GM12878 (cell line): ENCODE results near the gene ASB7. TPM values are rescaled to one million over a fixed set of nuclear protein-coding genes. Genes with fewer than 3 reads are reported as not detected.

Experiments used
- ATAC-seq: fragments of 200-7000 bp; cut with Tn5 transposase; 3 replicates; pipeline ENCODE4 v1.9.1; 2020; ENCODE audit warnings: mild to moderate bottlenecking, moderate library complexity
- BruUV-seq: library from RNA; stranded (reverse); fragments of 400-500 nt; replicated peaks from 2 replicates; lab custom pipeline; 2021; lab: Mats Ljungman, UMichigan
- CTCF ChIA-PET: fragments of 300-600 bp; sonication (Branson Sonifier 250); formaldehyde crosslinking; extraction: SDS; loops from one replicate; lab custom pipeline; 2021; ENCODE audit warnings: inconsistent platforms; lab: Yijun Ruan, JAX
- POLR2A ChIA-PET: fragments of 350-600 bp; formaldehyde crosslinking; extraction: SDS; loops from one replicate; lab custom pipeline; 2021; ENCODE audit warnings: inconsistent platforms; lab: Charles Lee
- RAD21 ChIA-PET: fragments of 300-600 bp; sonication (Branson Sonifier 250); formaldehyde crosslinking; loops from one replicate; lab custom pipeline; 2023; ENCODE audit warnings: antibody characterized with exemption; ENCODE audit not compliant: unreplicated experiment; lab: Charles Lee
- SMC1A ChIA-PET: fragments of 300-600 bp; sonication (Branson Sonifier 250); formaldehyde crosslinking; loops from one replicate; lab custom pipeline; 2023; ENCODE audit not compliant: unreplicated experiment, uncharacterized antibody; lab: Charles Lee
- DNase-seq: peaks from one replicate; pipeline ENCODE4 v3.0.0-alpha.2; 2011; ENCODE audit warnings: low read depth, low spot score
- FAIRE-seq: peaks from 3 replicates; lab custom pipeline; 2011; peaks lifted over from hg19 to GRCh38; lab: Jason Lieb, UNC
- H2AFZ ChIP-seq: 2 replicates; pipeline ENCODE4 v1.6.0; 2011; ENCODE audit warnings: low read depth, low read length, control low read depth; ENCODE audit not compliant: control insufficient read depth
- H3K27ac ChIP-seq: 2 replicates; pipeline ENCODE4 v1.5.1; 2011; ENCODE audit warnings: control low read depth; ENCODE audit not compliant: control insufficient read depth, insufficient read depth
- H3K27me3 ChIP-seq, 2 experiments: replicated peaks in 1 of 2; 2 replicates each; pipeline versions ENCODE4 v1.6.0 to v1.6.1; 2011; ENCODE audit warnings: low read length in 1 of 2; ENCODE audit not compliant: control insufficient read depth in 2 of 2, insufficient read depth in 2 of 2
- H3K36me3 ChIP-seq, 2 experiments: 2 replicates each; pipeline ENCODE4 v1.5.1; 2011; ENCODE audit warnings: low read length in 1 of 2; ENCODE audit not compliant: control insufficient read depth in 2 of 2, insufficient read depth in 2 of 2
- H3K4me1 ChIP-seq: 2 replicates; pipeline ENCODE4 v1.6.1; 2011; ENCODE audit warnings: mild to moderate bottlenecking, low read length, moderate library complexity, mixed read lengths; ENCODE audit not compliant: control insufficient read depth, insufficient read depth
- H3K4me2 ChIP-seq: 2 replicates; pipeline ENCODE4 v1.6.0; 2011; ENCODE audit warnings: control low read depth; ENCODE audit not compliant: control insufficient read depth, insufficient read depth
- H3K4me3 ChIP-seq: fragments of 200-600 bp; sonication (generic); 2 replicates; pipeline ENCODE4 v1.5.1; 2016
- H3K79me2 ChIP-seq: 2 replicates; pipeline ENCODE4 v1.6.0; 2011; ENCODE audit warnings: low read length; ENCODE audit not compliant: control insufficient read depth, insufficient read depth
- H3K9ac ChIP-seq: 2 replicates; pipeline ENCODE4 v1.8.0; 2011; ENCODE audit warnings: low read length, control low read depth, mixed read lengths; ENCODE audit not compliant: control insufficient read depth, insufficient read depth
- H3K9me3 ChIP-seq: replicated peaks from 3 replicates; pipeline ENCODE4 v1.5.1; 2011; ENCODE audit warnings: mild to moderate bottlenecking, low read length; ENCODE audit not compliant: control insufficient read depth, insufficient read depth
- H4K20me1 ChIP-seq: 2 replicates; pipeline ENCODE4 v1.6.0; 2011; ENCODE audit not compliant: control insufficient read depth, insufficient read depth
- ASH2L ChIP-seq: fragments of 300-600, 200-600 bp; sonication (generic); IDR thresholded peaks from 2 replicates; pipeline ENCODE4 v1.6.1; 2017; ENCODE audit warnings: low read depth, mild to moderate bottlenecking, borderline replicate concordance
- BHLHE40 ChIP-seq, 2 experiments: fragments of 450-650 bp in 1 of 2; IDR thresholded peaks; 2 replicates each; pipeline ENCODE4 v1.6.1; 2011 to 2017; ENCODE audit warnings: low read depth in 2 of 2, borderline replicate concordance in 1 of 2, improper control_type of control experiment in 1 of 2, low read length in 1 of 2, mild to moderate bottlenecking in 1 of 2
- CBFB ChIP-seq: IDR thresholded peaks from 2 replicates; pipeline ENCODE4 v1.6.1; 2016; ENCODE audit warnings: antibody characterized with exemption, low read depth
- EGR1 ChIP-seq, 2 experiments: IDR thresholded peaks; 1 replicate in 1 of 2; 2 replicates in 1 of 2; pipeline ENCODE4 v1.6.1; 2011 to 2012; ENCODE audit warnings: low read depth in 2 of 2, low read length in 2 of 2, borderline replicate concordance in 1 of 2, mild to moderate bottlenecking in 1 of 2, moderate library complexity in 1 of 2
- IRF5 ChIP-seq: fragments of 450-650 bp; IDR thresholded peaks from 2 replicates; pipeline ENCODE4 v1.6.1; 2017; ENCODE audit warnings: borderline replicate concordance
- NR2C1 ChIP-seq: fragments of 450-650 bp; IDR thresholded peaks from 2 replicates; pipeline ENCODE4 v1.6.1; 2017; ENCODE audit warnings: antibody characterized with exemption, mild to moderate bottlenecking, moderate library complexity
- SREBF1 ChIP-seq: IDR thresholded peaks from 2 replicates; pipeline ENCODE4 v1.6.1; 2012; ENCODE audit warnings: mild to moderate bottlenecking, low read length
- SRF ChIP-seq, 2 experiments: IDR thresholded peaks; 2 replicates each; pipeline ENCODE4 v1.6.1; 2011; ENCODE audit warnings: low read depth in 2 of 2, low read length in 2 of 2, mild to moderate bottlenecking in 1 of 2, moderate library complexity in 1 of 2
- YY1 ChIP-seq: IDR thresholded peaks from 2 replicates; pipeline ENCODE4 v1.6.1; 2011; ENCODE audit warnings: low read depth, mild to moderate bottlenecking, low read length
- WGBS: methylation state at CpG from one replicate; pipeline ENCODE4 v1.1.6; 2016; ENCODE audit warnings: low lambda C conversion rate; ENCODE audit not compliant: insufficient replicate concordance, insufficient coverage; ENCODE audit errors: missing lambda C conversion rate; 5-methylcytosine and 5-hydroxymethylcytosine counted together
- in situ Hi-C: fragments of 300-500 bp; cut with MboI; formaldehyde crosslinking; loops from 9 replicates; pipeline ENCODE4 v1.14.3; 2018; ENCODE audit warnings: mixed read lengths
- intact Hi-C: fragments of 100-400 bp; cut with micrococcal nuclease; formaldehyde crosslinking; loops from one replicate; pipeline ENCODE4 v1.14.2; 2022; ENCODE audit not compliant: unreplicated experiment
- polyA plus RNA-seq, 11 experiments: library from polyadenylated mRNA; depleted of rRNA in 4 of 11; unstranded in 6 of 11; stranded (reverse) in 5 of 11; fragments of >200 nt; fragmentation: Nextera tagmentation in 4 of 11; fragmentation: Illumina TruSeq in 1 of 11; extraction: Ambion mirVana in 4 of 11; extraction: Trizol in 1 of 11; gene quantifications; 1 replicate in 1 of 11; 2 replicates in 10 of 11; pipeline versions ENCODE4 v1.2.1 to v1.2.3, GENCODE V29; 2011 to 2016; ENCODE audit warnings: inconsistent platforms in 2 of 11, missing spikeins in 2 of 11, low read depth in 1 of 11
- total RNA-seq, 4 experiments: library from RNA; depleted of rRNA in 3 of 4; stranded (reverse); fragments of >200 nt in 3 of 4; fragmentation: Illumina TruSeq in 1 of 4; extraction: Trizol in 1 of 4; gene quantifications; 2 replicates each; pipeline versions ENCODE4 v1.2.1 to v1.2.3, GENCODE V29; 2013 to 2021
- TF ChIP-seq, protein P1 (sequence below): IDR thresholded peaks from 2 replicates; pipeline ENCODE4 v1.6.1; 2012; ENCODE audit warnings: low read length, inconsistent platforms

The ASB7 gene
- total and polyA plus RNA-seq, 10 of the 15 experiments (the other 5 are each of a cell fraction or from before 2014, with no cell fraction given), result 2.7 to 13.9 (median 8.6) TPM

DNA sequence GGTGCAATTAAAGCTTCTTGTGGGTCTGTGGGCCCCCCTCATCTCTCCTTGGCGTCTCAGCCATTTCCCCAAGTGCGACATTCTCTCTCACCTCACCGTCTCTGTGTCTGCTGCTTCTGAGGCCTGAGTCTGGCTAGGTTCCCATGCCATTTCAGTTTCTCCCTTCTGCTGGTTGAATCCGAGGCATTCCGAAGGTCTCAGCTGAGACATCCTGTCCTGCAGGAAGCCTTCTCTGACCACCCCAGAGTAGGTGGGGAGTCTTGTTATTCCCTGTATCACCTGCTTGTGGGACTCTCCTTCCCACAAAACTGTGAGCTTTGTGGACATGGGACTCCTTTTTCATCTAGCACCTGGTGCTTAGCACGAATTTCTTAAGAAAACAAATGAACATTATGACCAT lies 78.3 kb downstream of the ASB7 start:
- no peaks in the 10 kb centered on the region for H3K79me2 ChIP-seq
- SMC1A ChIA-PET, result no interaction called here
- CTCF ChIA-PET, result no interaction called here
- no peaks in the 10 kb centered on the region for H4K20me1 ChIP-seq
- no peaks in the 10 kb centered on the region for H3K27me3 ChIP-seq
- no peak overlapping the region for H3K4me2 ChIP-seq
- intact Hi-C loops (no loop called here), in situ Hi-C loops (no loop called here)
- peaks cover 3% of the 10 kb centered on the region; the same call in 1 of the 2 replicates for H3K4me1 ChIP-seq
- no peak overlapping the region for H3K9ac ChIP-seq
- POLR2A ChIA-PET, result no interaction called here
- DNase-seq (no peak), ATAC-seq (no peak), FAIRE-seq (no peak)
- TF ChIP-seq NR2C1 (no peak), CBFB (no peak), ASH2L (no peak), BHLHE40 (IDR thresholded peaks at IDR 0.05; ENCODE audit: borderline replicate concordance in 1 of 2, low read depth in 2 of 2, low read length in 1 of 2) (no peak), SRF (IDR thresholded peaks at IDR 0.05; ENCODE audit: low read depth in 2 of 2, low read length in 2 of 2) (no peak), EGR1 (IDR thresholded peaks at IDR 0.05; ENCODE audit: borderline replicate concordance in 1 of 2, low read depth in 2 of 2, low read length in 2 of 2) (no peak), IRF5 (no peak), YY1 (no peak), SREBF1 (no peak)
- TF ChIP-seq, protein P1, sequence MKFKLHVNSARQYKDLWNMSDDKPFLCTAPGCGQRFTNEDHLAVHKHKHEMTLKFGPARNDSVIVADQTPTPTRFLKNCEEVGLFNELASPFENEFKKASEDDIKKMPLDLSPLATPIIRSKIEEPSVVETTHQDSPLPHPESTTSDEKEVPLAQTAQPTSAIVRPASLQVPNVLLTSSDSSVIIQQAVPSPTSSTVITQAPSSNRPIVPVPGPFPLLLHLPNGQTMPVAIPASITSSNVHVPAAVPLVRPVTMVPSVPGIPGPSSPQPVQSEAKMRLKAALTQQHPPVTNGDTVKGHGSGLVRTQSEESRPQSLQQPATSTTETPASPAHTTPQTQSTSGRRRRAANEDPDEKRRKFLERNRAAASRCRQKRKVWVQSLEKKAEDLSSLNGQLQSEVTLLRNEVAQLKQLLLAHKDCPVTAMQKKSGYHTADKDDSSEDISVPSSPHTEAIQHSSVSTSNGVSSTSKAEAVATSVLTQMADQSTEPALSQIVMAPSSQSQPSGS, result no peak
- H3K27ac ChIP-seq, result no peak overlapping the region
- BruUV-seq, result no TSS peak
- no peak overlapping the region for H2AFZ ChIP-seq
- WGBS, result 42% methylated on average over 6 of the region's 6 CpGs
- H3K4me3 ChIP-seq, result no peak overlapping the region
- no peaks in the 10 kb centered on the region; the same call in 2 of the 3 replicates for H3K9me3 ChIP-seq
- RAD21 ChIA-PET, result no interaction called here
- no peaks in the 10 kb centered on the region for H3K36me3 ChIP-seq
